ENCODE data around the gene SNTB2.

Gene SNTB2

DNA sequence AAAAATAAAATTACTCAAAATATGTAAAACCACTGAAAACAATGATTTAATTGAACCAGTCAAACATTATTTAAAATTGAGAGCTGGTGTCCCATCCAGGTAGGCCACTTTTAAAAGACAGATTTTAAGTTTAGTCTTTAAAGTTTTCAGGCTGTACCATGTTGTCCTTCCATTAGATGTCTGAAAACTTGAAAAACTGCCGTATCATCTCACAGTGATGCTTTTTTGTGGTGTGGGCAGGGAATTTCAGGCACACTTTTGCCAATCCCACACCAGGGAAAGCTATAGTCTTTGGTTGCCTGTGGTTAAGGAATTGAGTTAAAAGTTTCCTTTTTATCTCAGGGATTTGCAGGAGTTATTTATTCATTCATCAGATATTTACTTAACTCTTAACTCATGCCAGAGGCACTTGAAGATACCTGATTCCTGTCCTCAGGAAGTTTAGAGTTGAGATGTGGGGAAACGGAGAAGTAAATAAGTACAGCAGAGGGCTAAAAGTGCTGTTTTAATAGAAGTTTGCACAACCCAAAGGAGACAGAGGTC lies 3.2 kb downstream of the SNTB2 start:
- no peak for DNase-seq
- Histone ChIP-seq H2BK120ac (ENCODE audit: insufficient read depth, low read length, poor library complexity) (no peak overlapping the region), H4K91ac (ENCODE audit: low read depth, low read length) (no peak overlapping the region), H4K12ac (ENCODE audit: low read depth, low read length) (no peak overlapping the region), H3K36me3 (ENCODE audit: control insufficient read depth in 1 of 2, insufficient read depth in 2 of 2, low read length in 2 of 2) (no peaks in the 10 kb centered on the region), H3K14ac (ENCODE audit: low read length) (no peak overlapping the region), H3K18ac (ENCODE audit: low read length) (no peak overlapping the region), H3K79me2 (ENCODE audit: control insufficient read depth, insufficient read depth, low read length, poor library complexity) (peaks cover 2% of the 10 kb centered on the region), H2BK5ac (ENCODE audit: low read depth, low read length, poor library complexity) (no peak overlapping the region), H3K4ac (ENCODE audit: low read depth, low read length) (no peak overlapping the region), H3K9me3 (ENCODE audit: insufficient read depth, low read depth, low read length) (no peaks in the 10 kb centered on the region), H3K4me2 (ENCODE audit: low read length) (no peak overlapping the region), H3K27ac (ENCODE audit: low read depth, low read length) (no peak overlapping the region), H3K9ac (ENCODE audit: low read length) (no peak overlapping the region), H2AFZ (ENCODE audit: insufficient read depth, low read length, poor library complexity) (no peak overlapping the region), H3K27me3 (ENCODE audit: insufficient read depth, low read length) (no peaks in the 10 kb centered on the region), H3K4me3 (ENCODE audit: low read depth, low read length) (no peak overlapping the region), H3K79me1 (ENCODE audit: low read length) (peaks cover 7% of the 10 kb centered on the region), H2BK12ac (ENCODE audit: low read length) (no peak overlapping the region), H3K23ac (ENCODE audit: low read length) (no peak overlapping the region), H2AK5ac (ENCODE audit: low read length) (no peak overlapping the region), H3K4me1 (ENCODE audit: control insufficient read depth in 1 of 2, insufficient read depth in 2 of 2, low read length in 2 of 2) (peaks cover 2 to 6% of the 10 kb centered on the region in 2 experiments), H4K8ac (ENCODE audit: low read depth, low read length) (no peak overlapping the region)
- no CpG with 5 or more reads among the region's 2 CpGs for WGBS (ENCODE audit: extremely low coverage, insufficient coverage, insufficient read length)

DNA sequence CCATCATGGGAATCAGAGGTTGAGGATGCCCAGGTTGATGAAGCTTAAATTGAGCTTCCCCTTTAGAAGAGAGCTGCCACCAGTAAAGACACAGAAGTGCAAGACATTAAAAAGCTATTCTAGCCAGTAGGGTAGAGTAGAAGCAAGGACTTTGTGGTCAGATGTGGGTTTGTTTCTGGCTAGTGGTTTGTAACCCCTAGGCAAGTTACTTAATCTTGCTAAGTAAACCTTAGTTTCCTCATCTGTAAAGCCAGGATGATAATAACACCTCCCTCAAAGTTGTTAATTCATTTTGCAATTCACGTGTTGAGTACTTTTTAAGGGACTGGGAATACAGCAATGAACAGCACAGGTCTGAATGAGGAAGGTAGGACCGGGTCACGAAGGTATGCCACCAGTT lies 3.6 kb downstream of the SNTB2 start:
- no peak overlapping the region for H4K91ac ChIP-seq (ENCODE audit: low read depth, low read length)
- H2BK5ac ChIP-seq (ENCODE audit: low read depth, low read length, poor library complexity): no peak overlapping the region
- H3K4me1 ChIP-seq (ENCODE audit: control insufficient read depth in 1 of 2, insufficient read depth in 2 of 2, low read length in 2 of 2): peaks cover 2 to 6% of the 10 kb centered on the region in 2 experiments
- peaks cover 7% of the 10 kb centered on the region for H3K79me1 ChIP-seq (ENCODE audit: low read length)
- no peak overlapping the region for H4K8ac ChIP-seq (ENCODE audit: low read depth, low read length)
- no CpG with 5 or more reads among the region's 3 CpGs for WGBS (ENCODE audit: extremely low coverage, insufficient coverage, insufficient read length)
- no peak overlapping the region for H3K23ac ChIP-seq (ENCODE audit: low read length)
- H4K12ac ChIP-seq (ENCODE audit: low read depth, low read length): no peak overlapping the region
- no peak overlapping the region for H3K4me2 ChIP-seq (ENCODE audit: low read length)
- H3K79me2 ChIP-seq (ENCODE audit: control insufficient read depth, insufficient read depth, low read length, poor library complexity): peaks cover 2% of the 10 kb centered on the region
- H3K9me3 ChIP-seq (ENCODE audit: insufficient read depth, low read depth, low read length): no peaks in the 10 kb centered on the region
- no peak overlapping the region for H2AFZ ChIP-seq (ENCODE audit: insufficient read depth, low read length, poor library complexity)
- H2BK120ac ChIP-seq (ENCODE audit: insufficient read depth, low read length, poor library complexity): no peak overlapping the region
- no peak for DNase-seq
- H2AK5ac ChIP-seq (ENCODE audit: low read length): no peak overlapping the region
- no peak overlapping the region for H2BK12ac ChIP-seq (ENCODE audit: low read length)
- H3K4me3 ChIP-seq (ENCODE audit: low read depth, low read length): no peak overlapping the region
- H3K14ac ChIP-seq (ENCODE audit: low read length): no peak overlapping the region
- H3K18ac ChIP-seq (ENCODE audit: low read length): no peak overlapping the region
- no peak overlapping the region for H3K27ac ChIP-seq (ENCODE audit: low read depth, low read length)
- H3K4ac ChIP-seq (ENCODE audit: low read depth, low read length): no peak overlapping the region
- no peaks in the 10 kb centered on the region for H3K27me3 ChIP-seq (ENCODE audit: insufficient read depth, low read length)
- H3K36me3 ChIP-seq (ENCODE audit: control insufficient read depth in 1 of 2, insufficient read depth in 2 of 2, low read length in 2 of 2): no peaks in the 10 kb centered on the region
- no peak overlapping the region for H3K9ac ChIP-seq (ENCODE audit: low read length)

DNA sequence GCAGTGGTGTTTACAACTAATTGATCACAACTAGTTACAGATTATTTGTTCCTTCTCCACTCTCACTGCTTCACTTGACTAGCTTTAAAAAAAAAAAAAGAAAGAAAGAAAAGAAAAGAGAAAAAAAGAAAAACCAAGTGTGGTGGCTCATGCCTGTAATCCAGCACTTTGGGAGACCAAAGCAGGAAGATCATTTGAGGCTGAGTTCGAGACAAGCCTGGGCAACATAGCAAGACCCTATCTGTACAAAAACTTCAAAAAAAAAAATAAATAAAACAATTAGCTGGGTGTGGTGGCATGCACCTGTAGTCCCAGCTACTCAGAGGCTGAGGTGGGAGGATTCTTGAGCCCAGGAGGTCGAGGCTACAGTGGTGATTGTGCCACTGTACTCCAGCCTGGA lies 4.2 kb downstream of the SNTB2 start:
- Histone ChIP-seq H3K4me2 (ENCODE audit: low read length) (no peak overlapping the region), H3K4me1 (ENCODE audit: control insufficient read depth in 1 of 2, insufficient read depth in 2 of 2, low read length in 2 of 2) (peaks cover 2 to 6% of the 10 kb centered on the region in 2 experiments), H2BK120ac (ENCODE audit: insufficient read depth, low read length, poor library complexity) (no peak overlapping the region), H3K4me3 (ENCODE audit: low read depth, low read length) (no peak overlapping the region), H3K9ac (ENCODE audit: low read length) (no peak overlapping the region), H3K79me1 (ENCODE audit: low read length) (peaks cover 7% of the 10 kb centered on the region), H3K23ac (ENCODE audit: low read length) (no peak overlapping the region), H3K36me3 (ENCODE audit: control insufficient read depth in 1 of 2, insufficient read depth in 2 of 2, low read length in 2 of 2) (no peaks in the 10 kb centered on the region), H3K27me3 (ENCODE audit: insufficient read depth, low read length) (no peaks in the 10 kb centered on the region), H3K27ac (ENCODE audit: low read depth, low read length) (no peak overlapping the region), H4K8ac (ENCODE audit: low read depth, low read length) (no peak overlapping the region), H3K14ac (ENCODE audit: low read length) (no peak overlapping the region), H2AK5ac (ENCODE audit: low read length) (no peak overlapping the region), H3K9me3 (ENCODE audit: insufficient read depth, low read depth, low read length) (no peaks in the 10 kb centered on the region), H3K18ac (ENCODE audit: low read length) (no peak overlapping the region), H2AFZ (ENCODE audit: insufficient read depth, low read length, poor library complexity) (no peak overlapping the region), H4K12ac (ENCODE audit: low read depth, low read length) (no peak overlapping the region), H3K79me2 (ENCODE audit: control insufficient read depth, insufficient read depth, low read length, poor library complexity) (peaks cover 2% of the 10 kb centered on the region), H2BK5ac (ENCODE audit: low read depth, low read length, poor library complexity) (no peak overlapping the region), H2BK12ac (ENCODE audit: low read length) (no peak overlapping the region), H3K4ac (ENCODE audit: low read depth, low read length) (no peak overlapping the region), H4K91ac (ENCODE audit: low read depth, low read length) (no peak overlapping the region)
- no CpG with 5 or more reads among the region's 2 CpGs for WGBS (ENCODE audit: extremely low coverage, insufficient coverage, insufficient read length)
- DNase-seq: no peak

DNA sequence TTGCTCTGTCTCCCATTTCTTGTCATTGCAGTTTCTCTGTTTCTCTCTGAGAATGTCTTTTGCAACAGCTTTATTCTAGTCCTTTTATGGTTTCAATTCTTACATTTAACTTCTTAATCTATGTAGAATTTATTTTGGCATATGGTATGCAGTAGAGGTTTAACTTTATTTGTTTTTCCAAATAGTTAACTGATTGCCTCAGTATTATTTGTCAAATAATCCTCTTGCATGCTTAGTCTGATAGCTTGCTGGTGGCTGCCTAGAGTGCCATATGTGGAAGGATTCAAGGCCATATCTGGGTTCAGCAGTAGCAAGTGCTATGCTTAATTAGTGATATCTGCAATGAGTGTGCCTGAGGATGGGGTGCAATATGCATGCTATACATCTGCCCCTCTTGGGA lies 6.9 kb downstream of the SNTB2 start:
- Histone ChIP-seq H3K14ac (ENCODE audit: low read length) (no peak overlapping the region), H2BK5ac (ENCODE audit: low read depth, low read length, poor library complexity) (no peak overlapping the region), H3K4me2 (ENCODE audit: low read length) (no peak overlapping the region), H3K4me1 (ENCODE audit: control insufficient read depth in 1 of 2, insufficient read depth in 2 of 2, low read length in 2 of 2) (peaks cover 0 to under 1% of the 10 kb centered on the region in 2 experiments), H4K12ac (ENCODE audit: low read depth, low read length) (no peak overlapping the region), H3K27ac (ENCODE audit: low read depth, low read length) (no peak overlapping the region), H3K4me3 (ENCODE audit: low read depth, low read length) (no peak overlapping the region), H2BK12ac (ENCODE audit: low read length) (no peak overlapping the region), H3K18ac (ENCODE audit: low read length) (no peak overlapping the region), H3K9ac (ENCODE audit: low read length) (no peak overlapping the region), H3K23ac (ENCODE audit: low read length) (no peak overlapping the region), H2BK120ac (ENCODE audit: insufficient read depth, low read length, poor library complexity) (no peak overlapping the region), H3K79me1 (ENCODE audit: low read length) (no peaks in the 10 kb centered on the region), H4K91ac (ENCODE audit: low read depth, low read length) (no peak overlapping the region), H3K36me3 (ENCODE audit: control insufficient read depth in 1 of 2, insufficient read depth in 2 of 2, low read length in 2 of 2) (no peaks in the 10 kb centered on the region), H2AK5ac (ENCODE audit: low read length) (no peak overlapping the region), H4K8ac (ENCODE audit: low read depth, low read length) (no peak overlapping the region), H3K79me2 (ENCODE audit: control insufficient read depth, insufficient read depth, low read length, poor library complexity) (no peaks in the 10 kb centered on the region), H3K9me3 (ENCODE audit: insufficient read depth, low read depth, low read length) (no peaks in the 10 kb centered on the region), H3K4ac (ENCODE audit: low read depth, low read length) (no peak overlapping the region), H2AFZ (ENCODE audit: insufficient read depth, low read length, poor library complexity) (no peak overlapping the region), H3K27me3 (ENCODE audit: insufficient read depth, low read length) (no peaks in the 10 kb centered on the region)
- DNase-seq: no peak
